ENCODE data around the gene AQP9.

Gene AQP9

GRCh38 chr15:58223432-58223831 is 85.3 kb downstream of the AQP9 start:
- no peak for DNase-seq (ENCODE audit: low read depth in 1 of 2, low spot score in 1 of 2)

GRCh38 chr15:58224068-58224467 is 85.9 kb downstream of the AQP9 start:
- DNase-seq (ENCODE audit: low read depth in 1 of 2, low spot score in 1 of 2) = no peak

DNA sequence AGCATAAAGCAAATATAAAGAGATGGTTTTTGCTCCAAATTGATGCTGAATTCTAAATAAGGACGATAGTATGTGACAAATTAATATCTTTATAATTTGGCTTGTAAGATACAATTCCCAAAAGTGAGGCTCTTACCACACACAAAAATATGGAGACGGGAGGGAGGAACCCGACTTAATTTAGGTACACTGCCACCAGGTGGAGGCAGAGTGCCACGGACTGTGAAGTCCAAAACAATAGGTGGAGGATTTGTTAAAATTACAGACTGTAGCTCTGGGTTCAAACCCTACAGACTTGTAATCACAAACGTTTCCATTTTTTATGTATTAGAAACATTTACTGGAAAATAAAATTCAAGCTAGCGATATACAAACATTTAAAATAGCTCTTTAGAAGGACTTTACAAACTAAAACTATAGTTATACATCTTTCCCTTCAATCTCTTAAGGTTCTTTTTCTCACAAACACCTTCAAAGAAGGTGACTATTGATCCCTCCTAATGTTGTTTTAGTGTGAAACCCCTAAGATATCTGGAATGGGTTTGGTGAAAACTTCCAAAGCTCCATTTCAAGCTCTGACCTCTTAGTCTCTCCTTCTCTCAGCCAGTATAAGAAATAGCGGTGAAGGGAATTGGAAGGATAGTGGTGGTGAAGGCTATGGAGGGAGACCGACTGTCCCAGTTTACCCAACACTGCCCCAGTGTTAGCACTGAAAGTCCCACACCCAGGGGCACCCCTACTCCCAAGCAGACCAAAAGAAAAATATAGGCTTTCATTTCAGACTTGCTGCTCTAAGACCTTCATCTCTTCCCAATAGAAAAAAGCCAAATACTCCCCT is 89.7 kb downstream of the AQP9 start:
- DNase-seq (ENCODE audit: low read depth in 1 of 2, low spot score in 1 of 2) = peak; percentile 43 to 65

GRCh38 chr15:58228718-58229117 is 90.5 kb downstream of the AQP9 start:
- DNase-seq (ENCODE audit: low read depth in 1 of 2, low spot score in 1 of 2) = no peak

- no peak for DNase-seq (ENCODE audit: low read depth in 1 of 2, low spot score in 1 of 2)
Measured at GRCh38 chr15:58229297-58229768, 91.2 kb downstream of the AQP9 start.

GRCh38 chr15:58232281-58233065 is 94.3 kb downstream of the AQP9 start:
- DNase-seq (ENCODE audit: low read depth in 1 of 2, low spot score in 1 of 2) = no peak

- no peak for DNase-seq (ENCODE audit: low read depth in 1 of 2, low spot score in 1 of 2)
Measured at GRCh38 chr15:58233341-58233740, 95.2 kb downstream of the AQP9 start.
